Fibroblast of mammary gland (primary cell): ENCODE data around the gene PPP1R13B.

Experiments
- DNase-seq: peaks from one replicate; pipeline ENCODE4 v3.0.0-alpha.2; 2010; ENCODE audit warnings: low read depth
- H3K4me3 ChIP-seq: 2 replicates; pipeline ENCODE4 v1.5.1; 2011; ENCODE audit warnings: low read depth, mild to moderate bottlenecking, low read length, moderate library complexity; ENCODE audit not compliant: control insufficient read depth
- TF ChIP-seq, protein P1 (sequence below): conservative IDR thresholded peaks from 2 replicates; pipeline ENCODE4 v1.5.1; 2011; ENCODE audit warnings: low read depth, low read length, inconsistent platforms; ENCODE audit not compliant: control insufficient read depth, insufficient read depth

The PPP1R13B gene

DNA sequence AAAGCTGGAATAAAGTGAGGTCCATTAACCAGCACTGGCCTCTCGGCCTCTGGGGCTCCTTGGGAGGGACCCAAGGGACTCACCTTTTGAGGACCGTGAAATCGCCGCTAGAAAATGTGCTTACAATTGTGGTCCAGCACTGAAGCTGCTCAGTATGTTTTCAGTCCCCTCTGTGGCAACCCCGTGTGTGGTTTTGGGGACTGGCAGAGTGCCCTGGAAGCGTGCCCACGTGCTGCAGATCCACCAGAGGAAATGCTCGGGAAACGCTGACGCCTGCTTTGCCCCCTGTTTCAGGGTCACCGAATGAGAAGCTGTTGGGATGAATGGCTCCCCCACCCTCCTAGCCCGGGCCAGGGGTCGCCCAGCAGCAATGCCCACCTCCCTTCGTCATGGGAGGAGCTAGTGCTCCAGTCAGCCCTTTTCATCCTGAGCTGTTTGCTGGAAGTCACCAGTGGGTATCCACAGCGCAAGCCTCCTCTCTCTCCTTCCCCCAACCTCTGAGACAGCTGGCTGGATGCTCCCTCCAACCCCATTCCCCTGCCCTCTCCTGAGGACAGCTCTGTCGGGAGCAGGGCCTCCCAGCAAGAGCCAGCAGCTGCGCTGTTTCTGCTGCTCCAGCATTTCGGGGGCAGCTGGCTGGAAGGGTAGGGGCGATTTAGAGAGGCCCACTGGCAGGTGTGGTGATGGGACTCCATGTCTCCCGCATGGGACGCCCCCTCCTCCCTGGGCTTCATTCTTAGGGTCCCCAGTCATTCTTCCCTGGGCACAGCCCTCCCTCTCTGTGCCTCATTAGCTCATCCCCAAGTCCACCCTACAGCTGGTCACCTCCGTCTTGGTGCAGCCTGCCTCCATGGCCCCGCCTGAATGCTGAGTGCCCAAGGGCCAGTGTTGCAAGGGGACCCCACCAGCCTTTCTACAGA is 33.2 kb upstream of the PPP1R13B start:
- H3K4me3 ChIP-seq = peak overlapping the region; percentile 15
- DNase-seq = peak; percentile 69
- TF ChIP-seq, protein P1, sequence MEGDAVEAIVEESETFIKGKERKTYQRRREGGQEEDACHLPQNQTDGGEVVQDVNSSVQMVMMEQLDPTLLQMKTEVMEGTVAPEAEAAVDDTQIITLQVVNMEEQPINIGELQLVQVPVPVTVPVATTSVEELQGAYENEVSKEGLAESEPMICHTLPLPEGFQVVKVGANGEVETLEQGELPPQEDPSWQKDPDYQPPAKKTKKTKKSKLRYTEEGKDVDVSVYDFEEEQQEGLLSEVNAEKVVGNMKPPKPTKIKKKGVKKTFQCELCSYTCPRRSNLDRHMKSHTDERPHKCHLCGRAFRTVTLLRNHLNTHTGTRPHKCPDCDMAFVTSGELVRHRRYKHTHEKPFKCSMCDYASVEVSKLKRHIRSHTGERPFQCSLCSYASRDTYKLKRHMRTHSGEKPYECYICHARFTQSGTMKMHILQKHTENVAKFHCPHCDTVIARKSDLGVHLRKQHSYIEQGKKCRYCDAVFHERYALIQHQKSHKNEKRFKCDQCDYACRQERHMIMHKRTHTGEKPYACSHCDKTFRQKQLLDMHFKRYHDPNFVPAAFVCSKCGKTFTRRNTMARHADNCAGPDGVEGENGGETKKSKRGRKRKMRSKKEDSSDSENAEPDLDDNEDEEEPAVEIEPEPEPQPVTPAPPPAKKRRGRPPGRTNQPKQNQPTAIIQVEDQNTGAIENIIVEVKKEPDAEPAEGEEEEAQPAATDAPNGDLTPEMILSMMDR = no peak

- no peak for DNase-seq
- TF ChIP-seq, protein P1 = no peak
- peak overlapping the region; percentile 15 for H3K4me3 ChIP-seq
These were observed 32.4 kb upstream of the PPP1R13B start for GRCh38 chr14:103879570-103880347.

- no peak for DNase-seq
- TF ChIP-seq, protein P1 = no peak
- no peak overlapping the region for H3K4me3 ChIP-seq
These were observed 31.8 kb upstream of the PPP1R13B start for GRCh38 chr14:103879118-103879569.

DNA sequence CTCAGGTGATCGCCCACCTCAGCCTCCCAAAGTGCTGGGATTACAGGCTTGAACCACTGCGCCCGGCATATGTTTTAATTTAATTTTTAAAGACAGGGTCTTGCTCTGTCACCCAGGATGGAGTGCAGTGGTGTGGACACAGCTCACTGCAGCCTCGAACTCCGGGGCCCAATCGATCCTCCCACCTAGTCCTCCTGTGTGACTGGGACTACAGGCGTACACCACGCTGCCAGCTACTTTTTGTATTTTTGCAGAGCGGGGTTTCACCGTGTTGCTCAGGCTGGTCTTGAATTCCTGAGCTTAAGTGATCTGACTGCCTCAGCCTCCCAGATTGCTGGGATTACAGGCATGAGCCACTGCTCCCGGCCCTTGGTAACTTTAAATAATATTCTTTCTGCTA is 30.8 kb upstream of the PPP1R13B start:
- DNase-seq = no peak
- no peak overlapping the region for H3K4me3 ChIP-seq
- TF ChIP-seq, protein P1 = no peak

GRCh38 chr14:103875010-103875409 is 27.6 kb upstream of the PPP1R13B start:
- DNase-seq = no peak
- no peak overlapping the region for H3K4me3 ChIP-seq
- TF ChIP-seq, protein P1 = no peak

- no peak overlapping the region for H3K4me3 ChIP-seq
- no peak for DNase-seq
- TF ChIP-seq, protein P1 = no peak
These were observed 25.2 kb upstream of the PPP1R13B start for GRCh38 chr14:103872481-103873113.
